H1 (cell line): ENCODE measurements around the gene SNRNP70. TPM values are rescaled to one million over a fixed set of nuclear protein-coding genes. Genes with fewer than 3 reads are reported as not detected.
"Not testable (repeated sequence)": the region's sequence is repeated elsewhere in the genome, so short reads cannot be mapped to it uniquely, and the experiment has no call there.

Source experiments
- CTCF ChIA-PET: fragments of 300-600 bp; sonication (Branson Sonifier 250); formaldehyde crosslinking; loops from one replicate; lab custom pipeline; 2021; ENCODE audit not compliant: partially characterized antibody; lab: Charles Lee
- POLR2A ChIA-PET: fragments of 300-600 bp; sonication (Branson Sonifier 250); formaldehyde crosslinking; loops from one replicate; lab custom pipeline; 2021; ENCODE audit warnings: inconsistent platforms; ENCODE audit not compliant: partially characterized antibody; lab: Charles Lee
- DNase-seq, 2 experiments: peaks; one replicate each; pipeline versions ENCODE4 v3.0.0 to v3.0.0-alpha.2; 2010 to 2022; ENCODE audit warnings: low spot score in 2 of 2, low read depth in 1 of 2, mixed read lengths in 1 of 2
- FAIRE-seq: peaks from 2 replicates; lab custom pipeline; 2011; peaks lifted over from hg19 to GRCh38; lab: Jason Lieb, UNC
- H2AFZ ChIP-seq: 2 replicates; pipeline ENCODE4 v1.8.1; 2012; ENCODE audit warnings: low read length, inconsistent platforms
- H2AK5ac ChIP-seq: 2 replicates; pipeline ENCODE4 v1.6.1; 2013; ENCODE audit warnings: low read depth, low read length
- H2BK120ac ChIP-seq: replicated peaks from 2 replicates; pipeline ENCODE3; 2013; ENCODE audit warnings: low read depth, low read length, inconsistent platforms
- H2BK12ac ChIP-seq: 2 replicates; pipeline ENCODE4 v1.6.1; 2013; ENCODE audit warnings: low read depth, low read length
- H2BK15ac ChIP-seq: 2 replicates; pipeline ENCODE4 v1.6.1; 2013; ENCODE audit warnings: low read length
- H2BK20ac ChIP-seq: 2 replicates; pipeline ENCODE4 v1.6.1; 2013; ENCODE audit warnings: low read length
- H2BK5ac ChIP-seq: 2 replicates; pipeline ENCODE4 v1.6.1; 2013; ENCODE audit warnings: low read depth, low read length
- H3K14ac ChIP-seq: 2 replicates; pipeline ENCODE4 v1.6.1; 2013; ENCODE audit warnings: inconsistent platforms; ENCODE audit not compliant: insufficient read length
- H3K18ac ChIP-seq: 2 replicates; pipeline ENCODE4 v1.6.1; 2013; ENCODE audit warnings: low read length; ENCODE audit errors: extremely low read depth
- H3K23ac ChIP-seq: 2 replicates; pipeline ENCODE4 v1.6.1; 2013; ENCODE audit warnings: inconsistent platforms; ENCODE audit not compliant: insufficient read length
- H3K23me2 ChIP-seq: 2 replicates; pipeline ENCODE4 v1.6.1; 2013; ENCODE audit warnings: low read depth, low read length
- H3K27ac ChIP-seq: 2 replicates; pipeline ENCODE4 v1.6.1; 2011; ENCODE audit warnings: low read depth, low read length, inconsistent platforms
- H3K27me3 ChIP-seq, 4 experiments: replicated peaks in 1 of 4; 1 replicate in 1 of 4; 2 replicates in 3 of 4; pipeline versions ENCODE4 v1.6.1 to v1.8.1; 2011 to 2013; ENCODE audit warnings: low read length in 3 of 4, mild to moderate bottlenecking in 3 of 4, inconsistent platforms in 2 of 4, mixed read lengths in 2 of 4, moderate library complexity in 1 of 4; ENCODE audit not compliant: control insufficient read depth in 3 of 4, insufficient read depth in 3 of 4; ENCODE audit errors: extremely low read depth in 1 of 4
- H3K36me3 ChIP-seq, 4 experiments: 2 replicates each; pipeline versions ENCODE4 v1.6.1 to v1.8.1; 2011 to 2013; ENCODE audit warnings: mild to moderate bottlenecking in 4 of 4, low read length in 3 of 4, moderate library complexity in 2 of 4, control low read depth in 1 of 4, inconsistent platforms in 1 of 4; ENCODE audit not compliant: insufficient read depth in 4 of 4, control insufficient read depth in 2 of 4
- H3K4ac ChIP-seq: replicated peaks from 2 replicates; pipeline ENCODE3; 2013; ENCODE audit warnings: low read length, low read depth, mixed read lengths, inconsistent platforms; ENCODE audit not compliant: insufficient read length
- H3K4me1 ChIP-seq, 4 experiments: replicated peaks in 1 of 4; 1 replicate in 1 of 4; 2 replicates in 3 of 4; pipeline versions ENCODE4 v1.6.1 to v1.8.1; 2011 to 2013; ENCODE audit warnings: low read length in 3 of 4, inconsistent platforms in 2 of 4, mixed read lengths in 1 of 4; ENCODE audit not compliant: insufficient read depth in 4 of 4, control insufficient read depth in 3 of 4
- H3K4me2 ChIP-seq, 2 experiments: 2 replicates each; pipeline versions ENCODE4 v1.6.1 to v1.8.1; 2011 to 2013; ENCODE audit warnings: low read depth in 2 of 2, low read length in 2 of 2, control low read depth in 1 of 2, inconsistent platforms in 1 of 2, mild to moderate bottlenecking in 1 of 2; ENCODE audit not compliant: insufficient read depth in 1 of 2
- H3K4me3 ChIP-seq, 4 experiments: fragments of 200-600, 300-600 bp in 1 of 4; sonication (generic), shearing (Covaris generic), sonication (Bioruptor Twin) in 1 of 4; 2 replicates each; pipeline versions ENCODE4 v1.5.1 to v1.8.1; 2011 to 2016; ENCODE audit warnings: low read length in 4 of 4, low read depth in 3 of 4, control low read depth in 2 of 4, inconsistent platforms in 2 of 4, mild to moderate bottlenecking in 2 of 4, mixed read lengths in 1 of 4, moderate library complexity in 1 of 4; ENCODE audit not compliant: insufficient read depth in 2 of 4; ENCODE audit errors: extremely low read depth in 1 of 4
- H3K56ac ChIP-seq: replicated peaks from 2 replicates; pipeline ENCODE3; 2013; ENCODE audit warnings: low read depth, mild to moderate bottlenecking, mixed read lengths, low read length, inconsistent platforms; ENCODE audit not compliant: insufficient read length
- H3K79me1 ChIP-seq: 2 replicates; pipeline ENCODE4 v1.6.1; 2013; ENCODE audit warnings: low read depth, low read length, control low read depth
- H3K79me2 ChIP-seq, 2 experiments: 2 replicates each; pipeline versions ENCODE4 v1.6.1 to v1.8.1; 2012 to 2013; ENCODE audit warnings: low read length in 2 of 2, mild to moderate bottlenecking in 2 of 2, inconsistent platforms in 1 of 2; ENCODE audit not compliant: insufficient read depth in 2 of 2, control insufficient read depth in 1 of 2
- H3K9ac ChIP-seq, 4 experiments: replicated peaks in 1 of 4; 1 replicate in 1 of 4; 2 replicates in 3 of 4; pipeline versions ENCODE4 v1.6.1 to v1.8.1; 2011 to 2013; ENCODE audit warnings: low read depth in 3 of 4, low read length in 3 of 4, control low read depth in 2 of 4, mild to moderate bottlenecking in 2 of 4, moderate library complexity in 2 of 4, inconsistent platforms in 1 of 4; ENCODE audit errors: extremely low read depth in 1 of 4
- H3K9me3 ChIP-seq, 2 experiments: 2 replicates each; pipeline versions ENCODE4 v1.6.1 to v1.8.1; 2012 to 2013; ENCODE audit warnings: mild to moderate bottlenecking in 2 of 2, moderate library complexity in 2 of 2, control low read depth in 1 of 2, inconsistent platforms in 1 of 2, low read depth in 1 of 2, low read length in 1 of 2, mixed read lengths in 1 of 2; ENCODE audit not compliant: insufficient read depth in 2 of 2
- H4K20me1 ChIP-seq, 2 experiments: replicated peaks in 1 of 2; 2 replicates each; pipeline versions ENCODE3 to v1.8.1; 2011 to 2013; ENCODE audit warnings: inconsistent platforms in 2 of 2, low read length in 2 of 2, mild to moderate bottlenecking in 1 of 2; ENCODE audit not compliant: insufficient read depth in 2 of 2, control insufficient read depth in 1 of 2
- H4K5ac ChIP-seq: 2 replicates; pipeline ENCODE4 v1.6.1; 2013; ENCODE audit warnings: low read length, low read depth, mixed read lengths, inconsistent platforms; ENCODE audit not compliant: insufficient read length
- H4K8ac ChIP-seq: 2 replicates; pipeline ENCODE4 v1.8.0; 2013; ENCODE audit warnings: mild to moderate bottlenecking, moderate library complexity, low read length, inconsistent platforms; ENCODE audit not compliant: insufficient read depth; ENCODE audit errors: extremely low read depth
- H4K91ac ChIP-seq: replicated peaks from 2 replicates; pipeline ENCODE3; 2013; ENCODE audit warnings: low read length, mixed read lengths, inconsistent platforms; ENCODE audit not compliant: insufficient read length
- CHD1 ChIP-seq: IDR thresholded peaks from 2 replicates; pipeline ENCODE4 v1.6.1; 2012; ENCODE audit warnings: low read depth, low read length, improper control_type of control experiment
- HDAC6 ChIP-seq: IDR thresholded peaks from one replicate; pipeline ENCODE4 v1.7.1; 2012; ENCODE audit warnings: low read depth, mild to moderate bottlenecking, inconsistent platforms, low read length, moderate library complexity
- NRF1 ChIP-seq: IDR thresholded peaks from 2 replicates; pipeline ENCODE4 v1.6.1; 2011; ENCODE audit warnings: mild to moderate bottlenecking, low read depth, low read length, improper control_type of control experiment
- TAF1 ChIP-seq: IDR thresholded peaks from 2 replicates; pipeline ENCODE4 v1.6.1; 2011; ENCODE audit warnings: mild to moderate bottlenecking, low read depth, low read length
- WGBS, 2 experiments: shearing (Covaris generic) in 1 of 2; methylation state at CpG; one replicate each; pipeline versions ENCODE4 v1.1.6 to v1.1.7; 2013 to 2015; ENCODE audit warnings: low lambda C conversion rate in 2 of 2, mixed read lengths in 2 of 2, inconsistent platforms in 1 of 2, low coverage in 1 of 2, missing lambda C conversion rate in 1 of 2; ENCODE audit not compliant: insufficient replicate concordance in 2 of 2, insufficient coverage in 1 of 2, insufficient read length in 1 of 2; ENCODE audit errors: extremely low coverage in 1 of 2, missing lambda C conversion rate in 1 of 2; 5-methylcytosine and 5-hydroxymethylcytosine counted together
- polyA plus RNA-seq, 7 experiments: library from polyadenylated mRNA; depleted of rRNA in 3 of 7; stranded (reverse) in 5 of 7; unstranded in 2 of 7; fragments of >200 nt in 5 of 7; fragments of 200-250 nt in 2 of 7; gene quantifications; 1 replicate in 5 of 7; 2 replicates in 1 of 7; 4 replicates in 1 of 7; pipeline versions ENCODE4 v1.2.1 to v1.2.3, GENCODE V29; 2011 to 2013; ENCODE audit warnings: missing spikeins in 2 of 7, mixed read lengths in 2 of 7
- total RNA-seq: library from RNA; stranded (reverse); fragmentation: NEBNext Ultra II Directional; extraction: Animal tissue kit (Norgen Biotek cat#: 25700); gene quantifications from 2 replicates; pipeline ENCODE4 v1.2.1, GENCODE V29; 2021
- TF ChIP-seq, protein P1 (sequence below), 3 experiments: IDR thresholded peaks; 1 replicate in 2 of 3; 2 replicates in 1 of 3; pipeline versions ENCODE4 v1.5.1 to v1.6.1; 2011; ENCODE audit warnings: low read length in 3 of 3, mild to moderate bottlenecking in 3 of 3, inconsistent platforms in 2 of 3, low read depth in 1 of 3, moderate library complexity in 1 of 3; ENCODE audit not compliant: insufficient read depth in 1 of 3; ENCODE audit errors: control extremely low read depth in 1 of 3

SNRNP70 gene
- total and polyA plus RNA-seq, 2 of the 8 experiments (the other 6 are each of a cell fraction or from before 2014, with no cell fraction given), result 231 to 235 TPM

DNA sequence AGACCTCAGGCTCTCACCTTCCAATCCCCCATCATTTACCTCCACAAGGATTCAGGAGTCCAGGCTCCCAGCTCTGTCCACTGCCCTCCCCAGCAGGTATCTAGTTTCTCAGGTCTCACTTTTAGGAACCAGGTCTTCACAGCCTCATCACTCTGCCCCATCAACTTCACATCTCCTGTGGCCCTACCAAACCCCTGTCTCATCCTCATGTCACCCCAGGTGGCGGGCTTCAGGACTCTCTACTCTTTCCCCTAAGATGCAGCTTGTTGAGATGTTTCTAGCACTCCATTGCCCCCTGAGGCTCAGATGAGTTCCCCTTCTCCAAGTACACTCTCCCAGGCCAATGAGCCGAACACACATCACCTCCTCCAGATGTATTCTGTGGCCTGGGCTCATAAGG, 35.6 kb downstream of the SNRNP70 start (continued):
- TF ChIP-seq, protein P1, sequence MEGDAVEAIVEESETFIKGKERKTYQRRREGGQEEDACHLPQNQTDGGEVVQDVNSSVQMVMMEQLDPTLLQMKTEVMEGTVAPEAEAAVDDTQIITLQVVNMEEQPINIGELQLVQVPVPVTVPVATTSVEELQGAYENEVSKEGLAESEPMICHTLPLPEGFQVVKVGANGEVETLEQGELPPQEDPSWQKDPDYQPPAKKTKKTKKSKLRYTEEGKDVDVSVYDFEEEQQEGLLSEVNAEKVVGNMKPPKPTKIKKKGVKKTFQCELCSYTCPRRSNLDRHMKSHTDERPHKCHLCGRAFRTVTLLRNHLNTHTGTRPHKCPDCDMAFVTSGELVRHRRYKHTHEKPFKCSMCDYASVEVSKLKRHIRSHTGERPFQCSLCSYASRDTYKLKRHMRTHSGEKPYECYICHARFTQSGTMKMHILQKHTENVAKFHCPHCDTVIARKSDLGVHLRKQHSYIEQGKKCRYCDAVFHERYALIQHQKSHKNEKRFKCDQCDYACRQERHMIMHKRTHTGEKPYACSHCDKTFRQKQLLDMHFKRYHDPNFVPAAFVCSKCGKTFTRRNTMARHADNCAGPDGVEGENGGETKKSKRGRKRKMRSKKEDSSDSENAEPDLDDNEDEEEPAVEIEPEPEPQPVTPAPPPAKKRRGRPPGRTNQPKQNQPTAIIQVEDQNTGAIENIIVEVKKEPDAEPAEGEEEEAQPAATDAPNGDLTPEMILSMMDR (IDR thresholded peaks at IDR 0.05; ENCODE audit: control extremely low read depth in 1 of 3, insufficient read depth in 1 of 3, low read depth in 1 of 3, low read length in 3 of 3), result no peak
- TF ChIP-seq TAF1, result no peak
- TF ChIP-seq CHD1, result no peak
- TF ChIP-seq NRF1, result no peak
- TF ChIP-seq HDAC6, result no peak

DNA sequence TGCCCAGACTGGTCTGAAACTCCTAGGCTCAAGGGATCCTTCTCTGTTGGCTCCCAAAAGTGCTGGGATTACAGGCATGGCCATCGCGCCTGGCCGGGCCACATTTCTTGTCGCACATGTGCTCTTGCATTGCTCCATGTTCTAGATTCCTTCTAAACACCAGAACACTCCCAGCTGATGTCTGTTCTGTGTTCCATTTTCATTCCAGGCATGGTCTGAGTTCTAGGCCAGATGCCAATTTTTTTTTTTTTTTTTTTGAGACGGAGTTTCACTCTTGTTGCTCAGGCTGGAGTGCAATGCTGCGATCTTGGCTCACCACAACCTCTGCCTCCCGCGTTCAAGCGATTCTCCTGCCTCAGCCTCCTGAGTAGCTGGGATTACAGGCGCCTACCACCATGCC, 36.6 kb downstream of the SNRNP70 start:
- WGBS, 2 experiments, result 82% methylated on average over 9 of the region's 10 CpGs; no CpG with 5 or more reads in 1 of the 2 experiments
- DNase-seq, H3K56ac ChIP-seq, H2AFZ ChIP-seq, H3K4me2 ChIP-seq, FAIRE-seq, H3K14ac ChIP-seq, H4K8ac ChIP-seq, H2BK120ac ChIP-seq, H3K9ac ChIP-seq, H3K27ac ChIP-seq, H2BK20ac ChIP-seq, H3K4me1 ChIP-seq, H3K36me3 ChIP-seq, H3K4ac ChIP-seq, H3K23ac ChIP-seq, H3K18ac ChIP-seq, H4K91ac ChIP-seq, H4K5ac ChIP-seq, H2BK12ac ChIP-seq, H4K20me1 ChIP-seq, H3K9me3 ChIP-seq, H3K4me3 ChIP-seq, H2AK5ac ChIP-seq, H2BK15ac ChIP-seq, H3K79me1 ChIP-seq, H2BK5ac ChIP-seq, H3K79me2 ChIP-seq: not testable (repeated sequence)
- ChIA-PET POLR2A (interaction anchor here (1.4 to 2.1 kb wide), 4 partner anchors 9 to 24 kb away, joined by 4 to 7 read pairs (median 5); no protein-coding TSS in a partner anchor), CTCF (interaction anchor here (0.9 to 3.0 kb wide), 7 partner anchors 7 to 104 kb away, joined by 3 to 11 read pairs (median 7); no protein-coding TSS in a partner anchor)
- Histone ChIP-seq H3K23me2 (peaks cover 11% of the 10 kb centered on the region; the same call in 1 of the 2 replicates), H3K27me3 (peaks cover 8 to 19% (median 17%) of the 10 kb centered on the region in 4 experiments)
